Keratinocyte (primary cell): Measurements from ENCODE around the gene CNTROB. TPM values are rescaled to one million over a fixed set of nuclear protein-coding genes. Genes with fewer than 3 reads are reported as not detected.

Experiments used
- DNase-seq: peaks from one replicate; pipeline ENCODE4 v3.0.0-alpha.2; 2011; ENCODE audit warnings: low read depth, missing footprints, low spot score
- FAIRE-seq: peaks from 2 replicates; lab custom pipeline; 2011; peaks lifted over from hg19 to GRCh38; lab: Jason Lieb, UNC
- H2AFZ ChIP-seq: 2 replicates; pipeline ENCODE4 v1.6.0; 2012; ENCODE audit warnings: low read length, control low read depth, inconsistent platforms; ENCODE audit not compliant: control insufficient read depth
- H3K27ac ChIP-seq: 2 replicates; pipeline ENCODE4 v1.5.1; 2011; ENCODE audit warnings: low read length; ENCODE audit not compliant: control insufficient read depth, insufficient read depth
- H3K27me3 ChIP-seq: 3 replicates; pipeline ENCODE4 v1.6.0; 2011; ENCODE audit warnings: low read length; ENCODE audit not compliant: control insufficient read depth, insufficient read depth; ENCODE audit errors: extremely low read depth
- H3K36me3 ChIP-seq, 2 experiments: 2 replicates in 1 of 2; 3 replicates in 1 of 2; pipeline ENCODE4 v1.5.1; 2011; ENCODE audit warnings: low read length in 2 of 2, mild to moderate bottlenecking in 1 of 2; ENCODE audit not compliant: control insufficient read depth in 2 of 2, insufficient read depth in 2 of 2; ENCODE audit errors: extremely low read depth in 1 of 2
- H3K4me1 ChIP-seq: 3 replicates; pipeline ENCODE4 v1.5.1; 2011; ENCODE audit warnings: low read length; ENCODE audit not compliant: control insufficient read depth, insufficient read depth; ENCODE audit errors: extremely low read depth
- H3K4me2 ChIP-seq: 3 replicates; pipeline ENCODE4 v1.6.0; 2011; ENCODE audit warnings: low read depth, low read length; ENCODE audit not compliant: control insufficient read depth, insufficient read depth; ENCODE audit errors: extremely low read depth
- H3K4me3 ChIP-seq, 3 experiments: fragments of 200-600 bp in 1 of 3; sonication (generic) in 1 of 3; 2 replicates in 2 of 3; 3 replicates in 1 of 3; pipeline ENCODE4 v1.5.1; 2011 to 2016; ENCODE audit warnings: low read length in 3 of 3, mild to moderate bottlenecking in 3 of 3, control low read depth in 2 of 3, inconsistent platforms in 1 of 3, low read depth in 1 of 3, mixed read lengths in 1 of 3, mixed run types in 1 of 3, moderate library complexity in 1 of 3; ENCODE audit not compliant: control insufficient read depth in 2 of 3, insufficient read depth in 2 of 3; ENCODE audit errors: extremely low read depth in 1 of 3
- H3K79me2 ChIP-seq: 2 replicates; pipeline ENCODE4 v1.6.0; 2012; ENCODE audit warnings: low read length; ENCODE audit not compliant: control insufficient read depth, insufficient read depth
- H3K9ac ChIP-seq: 3 replicates; pipeline ENCODE4 v1.6.0; 2011; ENCODE audit warnings: low read length; ENCODE audit not compliant: control insufficient read depth, insufficient read depth; ENCODE audit errors: extremely low read depth
- H3K9me1 ChIP-seq: 3 replicates; pipeline ENCODE4 v1.6.0; 2011; ENCODE audit warnings: low read length; ENCODE audit not compliant: control insufficient read depth, insufficient read depth; ENCODE audit errors: extremely low read depth
- H3K9me3 ChIP-seq: 2 replicates; pipeline ENCODE4 v1.5.1; 2012; ENCODE audit warnings: low read depth, low read length; ENCODE audit not compliant: control insufficient read depth
- H4K20me1 ChIP-seq: 3 replicates; pipeline ENCODE4 v1.6.0; 2011; ENCODE audit warnings: low read length; ENCODE audit not compliant: control insufficient read depth, insufficient read depth; ENCODE audit errors: extremely low read depth
- CTCF ChIP-seq, 3 experiments: IDR thresholded peaks in 1 of 3; conservative IDR thresholded peaks in 1 of 3; optimal IDR thresholded peaks in 1 of 3; 2 replicates in 2 of 3; 3 replicates in 1 of 3; pipeline versions ENCODE3 to v1.5.1; 2011; ENCODE audit warnings: low read length in 3 of 3, mild to moderate bottlenecking in 3 of 3, moderate library complexity in 2 of 3, control low read depth in 1 of 3, inconsistent platforms in 1 of 3; ENCODE audit not compliant: insufficient read depth in 2 of 3; ENCODE audit errors: extremely low read depth in 1 of 3
- EZH2 ChIP-seq: IDR thresholded peaks from one replicate; pipeline ENCODE4 v1.6.1; 2012; ENCODE audit warnings: inconsistent platforms, mild to moderate bottlenecking, low read length, moderate library complexity
- dilution Hi-C: fragments of 300-500 bp; cut with MboI; formaldehyde crosslinking; loops from one replicate; pipeline ENCODE4 v1.7.0; 2020; ENCODE audit warnings: low sequenced_read_pairs; ENCODE audit not compliant: extremely low pct_ligation_motif_present
- polyA plus RNA-seq, 5 experiments: library from polyadenylated mRNA; depleted of rRNA in 3 of 5; stranded (reverse) in 3 of 5; stranded (forward) in 1 of 5; unstranded in 1 of 5; fragments of >200 nt; gene quantifications; 1 replicate in 1 of 5; 2 replicates in 3 of 5; 3 replicates in 1 of 5; pipeline versions ENCODE4 v1.2.1 to v1.2.3, GENCODE V29; 2011 to 2012; ENCODE audit warnings: missing spikeins in 2 of 5, low read depth in 1 of 5, low replicate concordance in 1 of 5

Gene CNTROB
- polyA plus RNA-seq, 1 donor (not counting 4 experiments of a cell fraction or from before 2014, with no cell fraction given): 17.4 TPM

- Histone ChIP-seq H2AFZ (no peak overlapping the region), H3K79me2 (no peaks in the 10 kb centered on the region), H3K9me1 (no peaks in the 10 kb centered on the region), H3K36me3 (no peaks in the 10 kb centered on the region), H3K4me3 (no peak overlapping the region), H3K9ac (no peak overlapping the region), H3K4me2 (no peak overlapping the region), H4K20me1 (no peaks in the 10 kb centered on the region), H3K9me3 (peaks cover 3% of the 10 kb centered on the region), H3K27ac (no peak overlapping the region), H3K27me3 (no peaks in the 10 kb centered on the region), H3K4me1 (no peaks in the 10 kb centered on the region)
- no peak for DNase-seq
- TF ChIP-seq EZH2 (no peak), CTCF (optimal IDR thresholded peaks at IDR 0.05 in 1 of 3, IDR thresholded peaks at IDR 0.05 in 1 of 3, conservative IDR thresholded peaks at IDR 0.05 in 1 of 3; ENCODE audit: extremely low read depth in 1 of 3, insufficient read depth in 2 of 3, low read length in 3 of 3) (no peak)
- no peak for FAIRE-seq
- dilution Hi-C loops: no loop called here
Measured at GRCh38 chr17:7971651-7972050, 39.6 kb downstream of the CNTROB start.

- H2AFZ ChIP-seq: no peak overlapping the region
- no peak overlapping the region for H3K4me3 ChIP-seq
- no peak overlapping the region for H3K4me2 ChIP-seq
- H4K20me1 ChIP-seq: no peaks in the 10 kb centered on the region
- no peaks in the 10 kb centered on the region for H3K27me3 ChIP-seq
- H3K79me2 ChIP-seq: no peaks in the 10 kb centered on the region
- no peaks in the 10 kb centered on the region for H3K36me3 ChIP-seq
- dilution Hi-C loops: no loop called here
- DNase-seq: no peak
- no peak overlapping the region for H3K27ac ChIP-seq
- no peak overlapping the region for H3K9ac ChIP-seq
- TF ChIP-seq CTCF (optimal IDR thresholded peaks at IDR 0.05 in 1 of 3, IDR thresholded peaks at IDR 0.05 in 1 of 3, conservative IDR thresholded peaks at IDR 0.05 in 1 of 3; ENCODE audit: extremely low read depth in 1 of 3, insufficient read depth in 2 of 3, low read length in 3 of 3) (no peak), EZH2 (no peak)
- H3K4me1 ChIP-seq: no peaks in the 10 kb centered on the region
- no peaks in the 10 kb centered on the region for H3K9me1 ChIP-seq
- peaks cover 3% of the 10 kb centered on the region for H3K9me3 ChIP-seq
- FAIRE-seq: no peak
Measured at GRCh38 chr17:7972131-7972785, 40.3 kb downstream of the CNTROB start.
